Choroid plexus epithelial cell (primary cell): ENCODE data around the gene RETREG1.
"Not testable (repeated sequence)": the region's sequence is repeated elsewhere in the genome, so short reads cannot be mapped to it uniquely, and the experiment has no call there.

ENCODE experiments used
- DNase-seq: peaks from one replicate; pipeline ENCODE4 v3.0.0-alpha.2; 2010; ENCODE audit warnings: low read depth
- H3K4me3 ChIP-seq: 2 replicates; pipeline ENCODE4 v1.5.1; 2011; ENCODE audit warnings: low read depth, mild to moderate bottlenecking, control low read depth, low read length, moderate library complexity
- TF ChIP-seq, protein P1 (sequence below): conservative IDR thresholded peaks from 2 replicates; pipeline ENCODE4 v1.5.1; 2011; ENCODE audit warnings: low read depth, mild to moderate bottlenecking, control low read depth, inconsistent platforms, low read length, moderate library complexity

RETREG1 gene

DNA sequence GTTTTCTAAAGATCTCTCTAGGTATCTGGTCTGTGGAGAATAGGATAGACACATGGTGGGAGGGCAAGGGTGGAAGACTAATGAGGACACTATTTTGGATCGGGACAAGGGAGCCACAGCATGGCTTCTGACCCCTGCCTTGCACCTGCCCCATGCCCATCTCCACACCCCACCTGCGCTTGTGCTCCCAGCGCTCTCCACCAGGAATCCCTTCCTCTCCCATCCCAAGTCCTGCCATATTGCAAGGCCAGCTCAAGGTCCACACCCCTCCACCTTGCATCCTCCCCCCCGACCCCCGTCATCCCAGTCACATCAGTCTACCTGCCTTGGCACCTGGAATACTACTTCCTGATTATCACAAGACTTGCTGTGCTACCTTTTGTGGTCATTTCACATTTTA lies 44.2 kb upstream of the RETREG1 start:
- no peak for DNase-seq
- TF ChIP-seq, protein P1, sequence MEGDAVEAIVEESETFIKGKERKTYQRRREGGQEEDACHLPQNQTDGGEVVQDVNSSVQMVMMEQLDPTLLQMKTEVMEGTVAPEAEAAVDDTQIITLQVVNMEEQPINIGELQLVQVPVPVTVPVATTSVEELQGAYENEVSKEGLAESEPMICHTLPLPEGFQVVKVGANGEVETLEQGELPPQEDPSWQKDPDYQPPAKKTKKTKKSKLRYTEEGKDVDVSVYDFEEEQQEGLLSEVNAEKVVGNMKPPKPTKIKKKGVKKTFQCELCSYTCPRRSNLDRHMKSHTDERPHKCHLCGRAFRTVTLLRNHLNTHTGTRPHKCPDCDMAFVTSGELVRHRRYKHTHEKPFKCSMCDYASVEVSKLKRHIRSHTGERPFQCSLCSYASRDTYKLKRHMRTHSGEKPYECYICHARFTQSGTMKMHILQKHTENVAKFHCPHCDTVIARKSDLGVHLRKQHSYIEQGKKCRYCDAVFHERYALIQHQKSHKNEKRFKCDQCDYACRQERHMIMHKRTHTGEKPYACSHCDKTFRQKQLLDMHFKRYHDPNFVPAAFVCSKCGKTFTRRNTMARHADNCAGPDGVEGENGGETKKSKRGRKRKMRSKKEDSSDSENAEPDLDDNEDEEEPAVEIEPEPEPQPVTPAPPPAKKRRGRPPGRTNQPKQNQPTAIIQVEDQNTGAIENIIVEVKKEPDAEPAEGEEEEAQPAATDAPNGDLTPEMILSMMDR: no peak
- H3K4me3 ChIP-seq: no peak overlapping the region

DNA sequence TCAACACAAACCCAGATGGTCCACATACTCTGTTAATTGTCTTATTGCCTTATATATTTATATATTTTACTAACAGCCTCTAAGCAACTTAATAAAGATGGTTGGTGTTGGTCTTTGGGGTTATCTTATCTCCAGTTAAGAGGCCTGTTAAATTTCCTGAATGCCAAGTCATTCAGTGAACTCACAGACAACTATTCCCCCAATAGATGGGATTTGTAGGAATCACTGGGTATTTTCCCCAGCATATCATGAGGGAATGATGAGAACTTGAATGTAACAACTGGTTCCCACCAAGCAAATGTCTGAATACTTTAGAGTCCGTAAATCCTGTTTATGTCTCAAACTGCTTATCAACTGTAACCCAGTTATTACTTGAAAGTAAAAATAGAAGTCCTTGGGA lies 42.7 kb upstream of the RETREG1 start:
- DNase-seq: no peak
- TF ChIP-seq, protein P1: no peak
- no peak overlapping the region for H3K4me3 ChIP-seq

DNA sequence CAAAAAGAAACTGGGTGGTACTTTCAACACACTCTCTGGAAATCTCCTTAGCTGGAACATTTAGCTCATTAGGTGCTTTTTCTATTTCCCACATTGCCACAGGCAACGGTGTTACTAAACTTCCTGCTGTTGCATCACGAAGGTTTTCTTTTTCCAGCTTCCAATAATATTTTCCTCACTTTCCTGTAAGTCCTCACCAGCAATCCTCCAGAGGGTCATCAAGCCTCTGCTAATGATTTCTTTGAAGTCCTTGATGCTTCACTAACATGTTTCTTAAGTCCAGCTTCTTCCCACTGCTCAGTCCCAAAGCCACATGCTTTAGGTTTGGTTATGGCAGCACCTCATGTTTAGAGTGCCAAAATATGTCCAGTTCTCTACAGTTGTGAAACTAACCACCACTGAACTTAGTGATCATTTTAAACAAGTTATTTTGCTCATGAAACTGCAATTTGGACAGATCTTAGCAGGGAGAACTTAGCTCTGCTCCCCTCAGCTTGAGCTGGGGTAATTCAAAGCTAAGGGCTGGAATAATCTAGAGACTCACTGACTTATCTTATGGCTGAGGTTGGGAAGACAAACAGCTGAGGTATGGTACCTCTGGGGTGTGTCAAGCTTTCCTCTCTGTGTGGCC lies 39.9 kb upstream of the RETREG1 start:
- TF ChIP-seq, protein P1: no peak
- peak; percentile 56 for DNase-seq
- H3K4me3 ChIP-seq: no peak overlapping the region

DNA sequence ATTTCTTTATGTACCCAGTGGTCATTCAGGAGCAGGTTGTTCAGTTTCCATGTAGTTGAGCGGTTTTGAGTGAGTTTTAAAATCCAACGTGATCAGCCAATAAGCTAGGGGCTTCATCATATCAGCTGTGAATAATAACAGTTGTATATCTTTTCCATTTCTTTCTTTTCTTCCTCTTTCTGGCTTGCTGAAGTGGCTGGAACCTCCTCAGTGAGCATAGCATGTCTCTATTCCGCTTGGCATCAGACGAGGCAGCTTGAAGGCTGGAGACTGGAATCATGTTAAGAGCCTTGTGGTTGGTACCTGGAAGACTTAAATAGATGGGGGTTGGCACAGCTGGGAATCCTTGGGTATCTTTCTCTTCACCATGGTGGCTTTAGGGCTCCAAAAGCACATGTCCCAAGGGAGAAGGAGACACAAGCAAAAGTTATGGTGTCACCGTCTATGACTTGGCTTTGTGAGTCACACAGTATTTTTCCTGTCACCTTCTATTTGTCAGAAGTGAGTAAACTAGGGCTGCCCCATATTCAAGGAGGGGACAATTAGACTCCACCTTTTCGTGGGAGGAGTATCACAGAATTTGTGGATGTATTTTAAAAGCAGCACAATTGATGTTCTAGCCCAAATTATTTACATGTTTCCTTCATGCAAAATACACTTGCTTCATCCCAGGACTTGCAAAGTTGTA lies 38.0 kb upstream of the RETREG1 start:
- no peak overlapping the region for H3K4me3 ChIP-seq
- TF ChIP-seq, protein P1: no peak
- DNase-seq: no peak

DNA sequence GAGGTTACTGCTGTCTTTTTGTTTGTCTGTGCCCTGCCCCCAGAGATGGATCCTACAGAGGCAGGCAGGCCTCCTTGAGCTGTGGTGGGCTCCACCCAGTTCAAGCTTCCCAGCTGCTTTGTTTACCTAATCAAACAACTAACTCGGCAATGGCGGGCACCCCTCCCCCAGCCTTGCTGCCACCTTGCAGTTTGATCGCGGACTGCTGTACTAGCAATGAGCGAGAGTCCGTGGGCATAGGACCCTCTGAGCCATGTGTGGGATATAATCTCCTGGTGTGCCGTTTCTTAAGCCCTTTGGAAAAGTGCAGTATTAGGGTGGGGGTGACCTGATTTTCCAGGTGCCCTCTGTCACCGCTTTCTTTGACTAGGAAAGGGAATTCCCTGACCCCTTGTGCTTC lies 31.9 kb upstream of the RETREG1 start:
- not testable (repeated sequence) for DNase-seq, H3K4me3 ChIP-seq

DNA sequence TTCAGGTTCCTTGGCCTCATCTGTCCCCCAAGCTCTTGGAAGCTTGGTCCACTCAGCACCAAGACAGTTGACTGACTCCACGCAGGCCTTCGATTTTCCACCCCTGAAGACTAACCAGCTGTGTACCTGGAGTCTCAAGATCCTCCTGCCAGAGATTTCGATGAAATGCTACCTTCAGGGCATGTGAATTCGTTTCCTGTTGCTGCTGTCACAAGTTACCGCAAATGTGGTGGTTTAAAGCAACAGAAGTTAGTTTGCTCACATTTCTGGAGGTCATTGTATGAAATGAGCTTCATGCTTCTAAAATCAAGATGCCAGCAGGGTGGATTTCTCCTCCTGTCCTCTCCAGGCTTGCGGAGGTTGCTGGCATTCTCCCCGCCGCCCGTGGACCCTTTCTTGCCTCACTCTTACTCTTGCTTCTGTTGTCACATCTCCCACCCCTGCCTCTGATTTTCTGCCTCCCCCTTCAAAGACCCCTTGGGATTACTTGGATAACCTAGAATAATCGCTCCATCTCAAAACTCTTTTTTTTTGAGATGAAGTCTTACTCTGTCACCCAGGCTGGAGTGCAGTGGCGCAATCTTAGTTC lies 27.6 kb upstream of the RETREG1 start:
- no peak overlapping the region for H3K4me3 ChIP-seq
- TF ChIP-seq, protein P1: no peak
- DNase-seq: no peak

DNA sequence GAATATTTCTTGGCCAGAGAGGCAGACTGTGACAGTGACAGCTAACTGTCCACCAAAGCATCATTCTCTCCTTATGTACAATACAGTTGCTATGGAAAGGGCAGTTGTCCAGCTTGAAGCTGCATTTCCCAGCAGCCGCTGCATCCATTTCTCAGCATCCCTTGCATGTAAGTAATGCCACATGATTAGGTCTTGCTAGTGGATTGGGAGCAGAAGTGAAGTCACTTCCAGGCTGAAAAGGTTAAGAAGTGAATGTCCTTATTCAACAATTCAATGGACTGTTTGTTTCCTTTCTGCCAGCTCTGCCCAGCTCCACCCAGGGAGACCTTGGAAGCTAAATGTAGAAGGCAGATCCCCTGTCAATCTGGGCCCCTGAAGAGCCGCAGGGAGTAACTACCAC lies 26.1 kb upstream of the RETREG1 start:
- H3K4me3 ChIP-seq: no peak overlapping the region
- TF ChIP-seq, protein P1: no peak
- DNase-seq: no peak
